SK-N-SH treated with all-trans-retinoic acid at 6 μM for 48 hours (cell line): ENCODE data around the gene CXCL8.

Experiments
- ARNTL ChIP-seq: fragments of 450-650 bp; formaldehyde crosslinking; IDR thresholded peaks from 2 replicates; pipeline ENCODE4 v1.5.0; 2020; ENCODE audit warnings: low read depth, mild to moderate bottlenecking, moderate library complexity, borderline replicate concordance
- BACH2 ChIP-seq: fragments of 250-450 bp; sonication (Bioruptor Pico); IDR thresholded peaks from 2 replicates; pipeline ENCODE4 v1.9.0; 2021; ENCODE audit warnings: mild to moderate bottlenecking, borderline replicate concordance
- GLIS3 ChIP-seq: fragments of 250-450 bp; sonication (Bioruptor Pico); IDR thresholded peaks from 2 replicates; pipeline ENCODE4 v1.5.0; 2020; ENCODE audit warnings: mild to moderate bottlenecking, moderate library complexity
- PPARA ChIP-seq: fragments of 250-450 bp; sonication (Bioruptor Pico); IDR thresholded peaks from 2 replicates; pipeline ENCODE4 v1.5.0; 2020; ENCODE audit warnings: mild to moderate bottlenecking, borderline replicate concordance
- ZFP3 ChIP-seq: fragments of 250-450 bp; sonication (Bioruptor Pico); IDR thresholded peaks from 2 replicates; pipeline ENCODE4 v1.5.0; 2020; ENCODE audit warnings: mild to moderate bottlenecking, moderate library complexity
- TF ChIP-seq, protein P1 (sequence below): fragments of 250-450 bp; sonication (Bioruptor Pico); IDR thresholded peaks from 2 replicates; pipeline ENCODE4 v1.5.0; 2020; ENCODE audit warnings: mild to moderate bottlenecking, moderate library complexity

DNA sequence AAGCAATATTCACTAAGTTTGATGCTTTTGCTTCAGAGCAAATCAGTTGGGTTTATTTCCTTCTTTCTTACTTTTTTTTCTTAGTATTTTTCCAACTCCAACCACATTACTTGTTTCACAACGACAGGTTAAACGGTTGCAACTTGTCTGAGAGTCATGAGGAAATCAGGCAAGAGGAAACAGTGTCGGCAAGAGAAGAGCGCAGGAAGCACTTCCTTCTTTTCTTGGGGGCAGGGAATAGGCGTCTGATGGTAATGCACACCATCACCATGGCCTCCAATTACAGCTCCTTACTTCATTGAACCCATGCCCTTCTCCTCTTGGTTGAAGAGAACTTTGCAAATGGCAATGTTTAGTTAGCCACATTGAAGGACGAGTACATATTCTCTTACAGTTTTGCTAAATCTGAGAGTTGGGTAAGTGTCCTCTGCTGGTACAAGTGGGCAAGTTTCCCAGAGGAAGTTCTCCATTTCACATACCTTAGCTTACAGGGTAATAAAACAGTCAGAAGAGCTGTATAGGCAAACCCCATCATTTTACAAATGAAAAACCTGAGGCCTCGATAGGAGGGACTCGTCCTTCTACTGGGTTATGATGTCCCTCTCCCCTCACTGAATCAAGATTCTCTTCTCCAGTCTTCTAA is 8.3 kb upstream of the CXCL8 start:
- no peak for TF ChIP-seq PPARA (CRISPR knock-in tag)
- TF ChIP-seq ZFP3, result no peak
- no peak for TF ChIP-seq ARNTL (CRISPR knock-in tag)
- TF ChIP-seq BACH2 (CRISPR knock-in tag), result no peak
- TF ChIP-seq, protein P1, sequence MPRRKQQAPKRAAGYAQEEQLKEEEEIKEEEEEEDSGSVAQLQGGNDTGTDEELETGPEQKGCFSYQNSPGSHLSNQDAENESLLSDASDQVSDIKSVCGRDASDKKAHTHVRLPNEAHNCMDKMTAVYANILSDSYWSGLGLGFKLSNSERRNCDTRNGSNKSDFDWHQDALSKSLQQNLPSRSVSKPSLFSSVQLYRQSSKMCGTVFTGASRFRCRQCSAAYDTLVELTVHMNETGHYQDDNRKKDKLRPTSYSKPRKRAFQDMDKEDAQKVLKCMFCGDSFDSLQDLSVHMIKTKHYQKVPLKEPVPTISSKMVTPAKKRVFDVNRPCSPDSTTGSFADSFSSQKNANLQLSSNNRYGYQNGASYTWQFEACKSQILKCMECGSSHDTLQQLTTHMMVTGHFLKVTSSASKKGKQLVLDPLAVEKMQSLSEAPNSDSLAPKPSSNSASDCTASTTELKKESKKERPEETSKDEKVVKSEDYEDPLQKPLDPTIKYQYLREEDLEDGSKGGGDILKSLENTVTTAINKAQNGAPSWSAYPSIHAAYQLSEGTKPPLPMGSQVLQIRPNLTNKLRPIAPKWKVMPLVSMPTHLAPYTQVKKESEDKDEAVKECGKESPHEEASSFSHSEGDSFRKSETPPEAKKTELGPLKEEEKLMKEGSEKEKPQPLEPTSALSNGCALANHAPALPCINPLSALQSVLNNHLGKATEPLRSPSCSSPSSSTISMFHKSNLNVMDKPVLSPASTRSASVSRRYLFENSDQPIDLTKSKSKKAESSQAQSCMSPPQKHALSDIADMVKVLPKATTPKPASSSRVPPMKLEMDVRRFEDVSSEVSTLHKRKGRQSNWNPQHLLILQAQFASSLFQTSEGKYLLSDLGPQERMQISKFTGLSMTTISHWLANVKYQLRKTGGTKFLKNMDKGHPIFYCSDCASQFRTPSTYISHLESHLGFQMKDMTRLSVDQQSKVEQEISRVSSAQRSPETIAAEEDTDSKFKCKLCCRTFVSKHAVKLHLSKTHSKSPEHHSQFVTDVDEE (CRISPR knock-in tag), result no peak
- TF ChIP-seq GLIS3 (CRISPR knock-in tag), result no peak
